GM12878 (cell line): Measurements from ENCODE around the gene PALS1. TPM values are rescaled to one million over a fixed set of nuclear protein-coding genes. Genes with fewer than 3 reads are reported as not detected.

Experiments used
- ATAC-seq: fragments of 200-7000 bp; cut with Tn5 transposase; 3 replicates; pipeline ENCODE4 v1.9.1; 2020; ENCODE audit warnings: mild to moderate bottlenecking, moderate library complexity
- BruUV-seq: library from RNA; stranded (reverse); fragments of 400-500 nt; replicated peaks from 2 replicates; lab custom pipeline; 2021; lab: Mats Ljungman, UMichigan
- CTCF ChIA-PET: fragments of 300-600 bp; sonication (Branson Sonifier 250); formaldehyde crosslinking; extraction: SDS; loops from one replicate; lab custom pipeline; 2021; ENCODE audit warnings: inconsistent platforms; lab: Yijun Ruan, JAX
- POLR2A ChIA-PET: fragments of 350-600 bp; formaldehyde crosslinking; extraction: SDS; loops from one replicate; lab custom pipeline; 2021; ENCODE audit warnings: inconsistent platforms; lab: Charles Lee
- RAD21 ChIA-PET: fragments of 300-600 bp; sonication (Branson Sonifier 250); formaldehyde crosslinking; loops from one replicate; lab custom pipeline; 2023; ENCODE audit warnings: antibody characterized with exemption; ENCODE audit not compliant: unreplicated experiment; lab: Charles Lee
- SMC1A ChIA-PET: fragments of 300-600 bp; sonication (Branson Sonifier 250); formaldehyde crosslinking; loops from one replicate; lab custom pipeline; 2023; ENCODE audit not compliant: unreplicated experiment, uncharacterized antibody; lab: Charles Lee
- DNase-seq: peaks from one replicate; pipeline ENCODE4 v3.0.0-alpha.2; 2011; ENCODE audit warnings: low read depth, low spot score
- FAIRE-seq: peaks from 3 replicates; lab custom pipeline; 2011; peaks lifted over from hg19 to GRCh38; lab: Jason Lieb, UNC
- H2AFZ ChIP-seq: 2 replicates; pipeline ENCODE4 v1.6.0; 2011; ENCODE audit warnings: low read depth, low read length, control low read depth; ENCODE audit not compliant: control insufficient read depth
- H3K27ac ChIP-seq: 2 replicates; pipeline ENCODE4 v1.5.1; 2011; ENCODE audit warnings: control low read depth; ENCODE audit not compliant: control insufficient read depth, insufficient read depth
- H3K27me3 ChIP-seq, 2 experiments: replicated peaks in 1 of 2; 2 replicates each; pipeline versions ENCODE4 v1.6.0 to v1.6.1; 2011; ENCODE audit warnings: low read length in 1 of 2; ENCODE audit not compliant: control insufficient read depth in 2 of 2, insufficient read depth in 2 of 2
- H3K36me3 ChIP-seq, 2 experiments: 2 replicates each; pipeline ENCODE4 v1.5.1; 2011; ENCODE audit warnings: low read length in 1 of 2; ENCODE audit not compliant: control insufficient read depth in 2 of 2, insufficient read depth in 2 of 2
- H3K4me1 ChIP-seq: 2 replicates; pipeline ENCODE4 v1.6.1; 2011; ENCODE audit warnings: mild to moderate bottlenecking, low read length, moderate library complexity, mixed read lengths; ENCODE audit not compliant: control insufficient read depth, insufficient read depth
- H3K4me2 ChIP-seq: 2 replicates; pipeline ENCODE4 v1.6.0; 2011; ENCODE audit warnings: control low read depth; ENCODE audit not compliant: control insufficient read depth, insufficient read depth
- H3K4me3 ChIP-seq: fragments of 200-600 bp; sonication (generic); 2 replicates; pipeline ENCODE4 v1.5.1; 2016
- H3K79me2 ChIP-seq: 2 replicates; pipeline ENCODE4 v1.6.0; 2011; ENCODE audit warnings: low read length; ENCODE audit not compliant: control insufficient read depth, insufficient read depth
- H3K9ac ChIP-seq: 2 replicates; pipeline ENCODE4 v1.8.0; 2011; ENCODE audit warnings: low read length, control low read depth, mixed read lengths; ENCODE audit not compliant: control insufficient read depth, insufficient read depth
- H3K9me3 ChIP-seq: replicated peaks from 3 replicates; pipeline ENCODE4 v1.5.1; 2011; ENCODE audit warnings: mild to moderate bottlenecking, low read length; ENCODE audit not compliant: control insufficient read depth, insufficient read depth
- H4K20me1 ChIP-seq: 2 replicates; pipeline ENCODE4 v1.6.0; 2011; ENCODE audit not compliant: control insufficient read depth, insufficient read depth
- BHLHE40 ChIP-seq, 2 experiments: fragments of 450-650 bp in 1 of 2; IDR thresholded peaks; 2 replicates each; pipeline ENCODE4 v1.6.1; 2011 to 2017; ENCODE audit warnings: low read depth in 2 of 2, borderline replicate concordance in 1 of 2, improper control_type of control experiment in 1 of 2, low read length in 1 of 2, mild to moderate bottlenecking in 1 of 2
- BRCA1 ChIP-seq: IDR thresholded peaks from 2 replicates; pipeline ENCODE4 v1.6.1; 2011; ENCODE audit warnings: low read depth, low read length, improper control_type of control experiment
- CHD1 ChIP-seq: IDR thresholded peaks from 2 replicates; pipeline ENCODE4 v1.6.1; 2012; ENCODE audit warnings: low read depth, low read length, improper control_type of control experiment
- CHD2 ChIP-seq: IDR thresholded peaks from 2 replicates; pipeline ENCODE4 v1.6.1; 2011; ENCODE audit warnings: low read depth, low read length, improper control_type of control experiment, borderline replicate concordance
- CREB1 ChIP-seq: IDR thresholded peaks from 2 replicates; pipeline ENCODE4 v1.6.1; 2012; ENCODE audit warnings: low read depth, mild to moderate bottlenecking, inconsistent platforms
- E2F4 ChIP-seq: IDR thresholded peaks from 2 replicates; pipeline ENCODE4 v1.6.1; 2012; ENCODE audit warnings: low read depth, low read length, improper control_type of control experiment
- EED ChIP-seq: sonication (generic); IDR thresholded peaks from 2 replicates; pipeline ENCODE4 v1.6.1; 2016; ENCODE audit warnings: antibody characterized with exemption, low read depth
- EGR1 ChIP-seq, 2 experiments: IDR thresholded peaks; 1 replicate in 1 of 2; 2 replicates in 1 of 2; pipeline ENCODE4 v1.6.1; 2011 to 2012; ENCODE audit warnings: low read depth in 2 of 2, low read length in 2 of 2, borderline replicate concordance in 1 of 2, mild to moderate bottlenecking in 1 of 2, moderate library complexity in 1 of 2
- FOS ChIP-seq: IDR thresholded peaks from 3 replicates; pipeline ENCODE4 v1.6.1; 2011; ENCODE audit warnings: borderline replicate concordance; ENCODE audit not compliant: insufficient read length; ENCODE audit errors: extremely low read depth
- HDGF ChIP-seq: fragments of 450-650 bp; IDR thresholded peaks from 2 replicates; pipeline ENCODE4 v1.6.1; 2016; ENCODE audit warnings: antibody characterized with exemption
- HSF1 ChIP-seq: fragments of 150-350 bp; IDR thresholded peaks from 2 replicates; pipeline ENCODE4 v1.6.1; 2014; ENCODE audit warnings: mild to moderate bottlenecking, low read depth, low read length
- MXI1 ChIP-seq: fragments of 150-350 bp; IDR thresholded peaks from 2 replicates; pipeline ENCODE4 v1.6.1; 2011; ENCODE audit warnings: low read depth, mild to moderate bottlenecking, inconsistent platforms, low read length, improper control_type of control experiment
- NFYB ChIP-seq: IDR thresholded peaks from 2 replicates; pipeline ENCODE4 v1.6.1; 2011; ENCODE audit warnings: low read depth, mild to moderate bottlenecking, low read length, improper control_type of control experiment, moderate library complexity; ENCODE audit not compliant: insufficient read depth
- NRF1 ChIP-seq: conservative IDR thresholded peaks from 2 replicates; pipeline ENCODE4 v1.6.1; 2011; ENCODE audit warnings: mild to moderate bottlenecking, low read depth, low read length, improper control_type of control experiment
- PML ChIP-seq: IDR thresholded peaks from 2 replicates; pipeline ENCODE4 v1.6.1; 2012; ENCODE audit warnings: low read length, inconsistent platforms
- POLR2A ChIP-seq: IDR thresholded peaks from 2 replicates; pipeline ENCODE4 v1.6.1; 2011; ENCODE audit warnings: low read depth, mild to moderate bottlenecking, low read length
- SP1 ChIP-seq: IDR thresholded peaks from one replicate; pipeline ENCODE4 v1.6.1; 2011; ENCODE audit warnings: low read depth, low read length
- TAF1 ChIP-seq: IDR thresholded peaks from 2 replicates; pipeline ENCODE4 v1.6.1; 2011; ENCODE audit warnings: mild to moderate bottlenecking, low read depth, low read length, borderline replicate concordance
- WGBS: methylation state at CpG from one replicate; pipeline ENCODE4 v1.1.6; 2016; ENCODE audit warnings: low lambda C conversion rate; ENCODE audit not compliant: insufficient replicate concordance, insufficient coverage; ENCODE audit errors: missing lambda C conversion rate; 5-methylcytosine and 5-hydroxymethylcytosine counted together
- in situ Hi-C: fragments of 300-500 bp; cut with MboI; formaldehyde crosslinking; loops from 9 replicates; pipeline ENCODE4 v1.14.3; 2018; ENCODE audit warnings: mixed read lengths
- intact Hi-C: fragments of 100-400 bp; cut with micrococcal nuclease; formaldehyde crosslinking; loops from one replicate; pipeline ENCODE4 v1.14.2; 2022; ENCODE audit not compliant: unreplicated experiment
- polyA plus RNA-seq, 11 experiments: library from polyadenylated mRNA; depleted of rRNA in 4 of 11; unstranded in 6 of 11; stranded (reverse) in 5 of 11; fragments of >200 nt; fragmentation: Nextera tagmentation in 4 of 11; fragmentation: Illumina TruSeq in 1 of 11; extraction: Ambion mirVana in 4 of 11; extraction: Trizol in 1 of 11; gene quantifications; 1 replicate in 1 of 11; 2 replicates in 10 of 11; pipeline versions ENCODE4 v1.2.1 to v1.2.3, GENCODE V29; 2011 to 2016; ENCODE audit warnings: inconsistent platforms in 2 of 11, missing spikeins in 2 of 11, low read depth in 1 of 11
- total RNA-seq, 4 experiments: library from RNA; depleted of rRNA in 3 of 4; stranded (reverse); fragments of >200 nt in 3 of 4; fragmentation: Illumina TruSeq in 1 of 4; extraction: Trizol in 1 of 4; gene quantifications; 2 replicates each; pipeline versions ENCODE4 v1.2.1 to v1.2.3, GENCODE V29; 2013 to 2021
- TF ChIP-seq, protein P1 (sequence below): fragments of 450-650 bp; formaldehyde crosslinking; IDR thresholded peaks from 2 replicates; pipeline ENCODE4 v1.4.0; 2020; ENCODE audit warnings: mild to moderate bottlenecking, moderate library complexity

Gene PALS1
- total and polyA plus RNA-seq, 10 of the 15 experiments (the other 5 are each of a cell fraction or from before 2014, with no cell fraction given): 4.2 to 10.9 (median 6.6) TPM

DNA sequence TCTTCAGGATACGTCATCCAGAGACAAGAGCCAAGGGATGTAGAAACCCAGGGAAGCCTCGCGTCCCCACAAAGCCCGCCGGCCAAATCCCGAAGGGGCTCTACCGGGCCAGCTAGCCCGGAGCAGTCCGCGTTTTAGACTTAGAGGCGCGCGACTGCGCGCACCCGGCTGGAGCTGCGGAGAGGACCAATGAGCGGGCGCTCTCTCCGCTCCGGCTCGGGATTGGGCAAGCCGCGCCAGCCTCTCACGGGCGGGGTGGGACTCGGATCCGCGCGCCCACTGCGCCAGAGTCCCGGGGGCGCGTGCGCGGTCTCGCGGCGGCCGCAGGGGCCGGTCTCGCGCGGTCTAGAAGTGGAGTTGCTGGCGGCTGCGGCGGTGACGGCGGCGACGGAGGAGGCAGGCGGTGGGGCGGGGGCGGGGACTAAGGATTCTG, 241 bp upstream of the PALS1 start:
- under 1% methylated on average over 42 of the region's 54 CpGs for WGBS
- H2AFZ ChIP-seq: peak overlapping the region; percentile 94
- FAIRE-seq (peak; percentile 49), ATAC-seq (peak; percentile 97), DNase-seq (peak; percentile 71)
- H4K20me1 ChIP-seq: no peaks in the 10 kb centered on the region
- BruUV-seq: no TSS peak
- no peaks in the 10 kb centered on the region for H3K36me3 ChIP-seq
- H3K9ac ChIP-seq: peak overlapping the region; percentile 90
- ChIA-PET CTCF (no interaction called here), SMC1A (no interaction called here), RAD21 (interaction anchor here (0.7 to 1.1 kb wide), 3 partner anchors 36 to 420 kb away, joined by 3 read pairs; no protein-coding TSS in a partner anchor), POLR2A (interaction anchor here (0.5 to 0.7 kb wide), 2 partner anchors 115 to 116 kb away, joined by 3 read pairs; no protein-coding TSS in a partner anchor)
- peaks cover 41% of the 10 kb centered on the region for H3K79me2 ChIP-seq
- H3K4me1 ChIP-seq: peaks cover 4% of the 10 kb centered on the region; the same call in 1 of the 2 replicates
- H3K4me3 ChIP-seq: peak overlapping the region; percentile 84
- TF ChIP-seq MXI1: 0 out of 2 replicates have a peak, but pooled peaks have one; percentile 3
- peak; percentile 1 for TF ChIP-seq FOS
- peak; percentile 58; the same call in 1 of the 2 replicates for TF ChIP-seq PML
- TF ChIP-seq CHD2: peak; percentile 86
- TF ChIP-seq NFYB: peak; percentile 85
- no peak for TF ChIP-seq EED
- TF ChIP-seq CREB1: 0 out of 2 replicates have a peak, but pooled peaks have one; percentile 6
- peak; percentile 49; the same call in 1 of the 2 replicates for TF ChIP-seq TAF1
- TF ChIP-seq NRF1: peak; percentile 46
- peak in 1 of 2 experiments; percentile 65; a peak in 2 of 3 replicates for TF ChIP-seq EGR1 (IDR thresholded peaks at IDR 0.05; ENCODE audit: borderline replicate concordance in 1 of 2, low read depth in 2 of 2, low read length in 2 of 2)
- 0 out of 2 replicates have a peak, but pooled peaks have one; percentile 43 for TF ChIP-seq CHD1
- TF ChIP-seq HSF1: no peak
- peak; percentile 72 for TF ChIP-seq SP1
- peak; percentile 64; the same call in 1 of the 2 replicates for TF ChIP-seq POLR2A
- peak; percentile 62 for TF ChIP-seq E2F4
- TF ChIP-seq HDGF: no peak
- TF ChIP-seq, protein P1, sequence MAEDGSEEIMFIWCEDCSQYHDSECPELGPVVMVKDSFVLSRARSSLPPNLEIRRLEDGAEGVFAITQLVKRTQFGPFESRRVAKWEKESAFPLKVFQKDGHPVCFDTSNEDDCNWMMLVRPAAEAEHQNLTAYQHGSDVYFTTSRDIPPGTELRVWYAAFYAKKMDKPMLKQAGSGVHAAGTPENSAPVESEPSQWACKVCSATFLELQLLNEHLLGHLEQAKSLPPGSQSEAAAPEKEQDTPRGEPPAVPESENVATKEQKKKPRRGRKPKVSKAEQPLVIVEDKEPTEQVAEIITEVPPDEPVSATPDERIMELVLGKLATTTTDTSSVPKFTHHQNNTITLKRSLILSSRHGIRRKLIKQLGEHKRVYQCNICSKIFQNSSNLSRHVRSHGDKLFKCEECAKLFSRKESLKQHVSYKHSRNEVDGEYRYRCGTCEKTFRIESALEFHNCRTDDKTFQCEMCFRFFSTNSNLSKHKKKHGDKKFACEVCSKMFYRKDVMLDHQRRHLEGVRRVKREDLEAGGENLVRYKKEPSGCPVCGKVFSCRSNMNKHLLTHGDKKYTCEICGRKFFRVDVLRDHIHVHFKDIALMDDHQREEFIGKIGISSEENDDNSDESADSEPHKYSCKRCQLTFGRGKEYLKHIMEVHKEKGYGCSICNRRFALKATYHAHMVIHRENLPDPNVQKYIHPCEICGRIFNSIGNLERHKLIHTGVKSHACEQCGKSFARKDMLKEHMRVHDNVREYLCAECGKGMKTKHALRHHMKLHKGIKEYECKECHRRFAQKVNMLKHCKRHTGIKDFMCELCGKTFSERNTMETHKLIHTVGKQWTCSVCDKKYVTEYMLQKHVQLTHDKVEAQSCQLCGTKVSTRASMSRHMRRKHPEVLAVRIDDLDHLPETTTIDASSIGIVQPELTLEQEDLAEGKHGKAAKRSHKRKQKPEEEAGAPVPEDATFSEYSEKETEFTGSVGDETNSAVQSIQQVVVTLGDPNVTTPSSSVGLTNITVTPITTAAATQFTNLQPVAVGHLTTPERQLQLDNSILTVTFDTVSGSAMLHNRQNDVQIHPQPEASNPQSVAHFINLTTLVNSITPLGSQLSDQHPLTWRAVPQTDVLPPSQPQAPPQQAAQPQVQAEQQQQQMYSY: no peak
- peak; percentile 49 for TF ChIP-seq BRCA1
- peak; percentile 60 to 91; a peak in 3 of 4 replicates for TF ChIP-seq BHLHE40 (IDR thresholded peaks at IDR 0.05; ENCODE audit: borderline replicate concordance in 1 of 2, low read depth in 2 of 2, low read length in 1 of 2)
- H3K9me3 ChIP-seq: no peaks in the 10 kb centered on the region
- peak overlapping the region; percentile 85 for H3K27ac ChIP-seq
- in situ Hi-C loops: no loop called here
- peak overlapping the region; percentile 88 for H3K4me2 ChIP-seq
- no peaks in the 10 kb centered on the region for H3K27me3 ChIP-seq
- intact Hi-C loops: loop anchor here (10.0 kb wide), 1 partner anchor 596 kb away; no protein-coding TSS in a partner anchor
